NK-92 treated with Interleukin-12 subunit alpha and Interleukin-12 subunit beta, amount 100 ng/mL, for 24 hours (cell line): ENCODE measurements around the gene CCT2.

Experiments used
- DNase-seq: peaks from one replicate; lab custom pipeline; 2025; lab: John Stamatoyannopoulos, UW

CCT2 gene

GRCh38 chr12:69642531-69642930 lies 57.3 kb downstream of the CCT2 start:
- no peak for DNase-seq

- DNase-seq = no peak
These were observed 59.3 kb downstream of the CCT2 start for GRCh38 chr12:69644511-69644910.

- no peak for DNase-seq
These were observed 59.8 kb downstream of the CCT2 start for GRCh38 chr12:69645031-69645430.

GRCh38 chr12:69647178-69647577 lies 61.9 kb downstream of the CCT2 start:
- DNase-seq = no peak

- no peak for DNase-seq
These were observed 63.2 kb downstream of the CCT2 start for GRCh38 chr12:69648476-69648875.

GRCh38 chr12:69649529-69649928 lies 64.3 kb downstream of the CCT2 start:
- no peak for DNase-seq
